ENCODE data around the gene NCBP1.

NCBP1 gene

GRCh38 chr9:97672403-97672802, 38.8 kb downstream of the NCBP1 start:
- H3K27ac ChIP-seq: no peak overlapping the region
- H3K9me3 ChIP-seq (ENCODE audit: low read depth, low read length): no peaks in the 10 kb centered on the region
- H3K4me3 ChIP-seq: no peak overlapping the region
- H3K9ac ChIP-seq (ENCODE audit: insufficient read length): no peak overlapping the region
- TF ChIP-seq EZH2 (IDR thresholded peaks at IDR 0.05) (no peak), POLR2AphosphoS5 (IDR thresholded peaks at IDR 0.05; ENCODE audit: borderline replicate concordance, low read depth, low read length) (no peak), FOXP2 (optimal IDR thresholded peaks at IDR 0.05; ENCODE audit: control extremely low read depth, extremely low read length, insufficient read depth) (no peak)
- H3K36me3 ChIP-seq (ENCODE audit: insufficient read depth, low read length): peaks cover 96% of the 10 kb centered on the region
- DNase-seq (ENCODE audit: low read depth, low spot score): no peak

GRCh38 chr9:97673922-97674321, 40.3 kb downstream of the NCBP1 start:
- H3K36me3 ChIP-seq (ENCODE audit: insufficient read depth, low read length): peaks cover 91% of the 10 kb centered on the region
- no peak for DNase-seq (ENCODE audit: low read depth, low spot score)
- no peak overlapping the region for H3K4me3 ChIP-seq
- H3K9ac ChIP-seq (ENCODE audit: insufficient read length): no peak overlapping the region
- H3K9me3 ChIP-seq (ENCODE audit: low read depth, low read length): no peaks in the 10 kb centered on the region
- no peak overlapping the region for H3K27ac ChIP-seq
- TF ChIP-seq EZH2 (IDR thresholded peaks at IDR 0.05) (no peak), FOXP2 (optimal IDR thresholded peaks at IDR 0.05; ENCODE audit: control extremely low read depth, extremely low read length, insufficient read depth) (no peak), POLR2AphosphoS5 (IDR thresholded peaks at IDR 0.05; ENCODE audit: borderline replicate concordance, low read depth, low read length) (no peak)

GRCh38 chr9:97675655-97676054, 42.0 kb downstream of the NCBP1 start:
- Histone ChIP-seq H3K36me3 (ENCODE audit: insufficient read depth, low read length) (peaks cover 77% of the 10 kb centered on the region), H3K4me3 (no peak overlapping the region)

GRCh38 chr9:97682242-97682641, 48.6 kb downstream of the NCBP1 start:
- peaks cover 51% of the 10 kb centered on the region for H3K36me3 ChIP-seq (ENCODE audit: insufficient read depth, low read length)
- TF ChIP-seq FOXP2 (optimal IDR thresholded peaks at IDR 0.05; ENCODE audit: control extremely low read depth, extremely low read length, insufficient read depth) (no peak), POLR2AphosphoS5 (IDR thresholded peaks at IDR 0.05; ENCODE audit: borderline replicate concordance, low read depth, low read length) (no peak), EZH2 (IDR thresholded peaks at IDR 0.05) (no peak)
- H3K4me3 ChIP-seq: no peak overlapping the region
- no peak overlapping the region for H3K27ac ChIP-seq
- H3K9me3 ChIP-seq (ENCODE audit: low read depth, low read length): no peaks in the 10 kb centered on the region
- DNase-seq (ENCODE audit: low read depth, low spot score): no peak
- no peak overlapping the region for H3K9ac ChIP-seq (ENCODE audit: insufficient read length)

More at GRCh38 chr9:97675655-97676054, 42.0 kb downstream of the NCBP1 start:
- Histone ChIP-seq H3K9ac (ENCODE audit: insufficient read length) (no peak overlapping the region), H3K27ac (no peak overlapping the region), H3K9me3 (ENCODE audit: low read depth, low read length) (no peaks in the 10 kb centered on the region)
- no peak for DNase-seq (ENCODE audit: low read depth, low spot score)
- no peak for TF ChIP-seq FOXP2 (optimal IDR thresholded peaks at IDR 0.05; ENCODE audit: control extremely low read depth, extremely low read length, insufficient read depth)
- TF ChIP-seq POLR2AphosphoS5 (IDR thresholded peaks at IDR 0.05; ENCODE audit: borderline replicate concordance, low read depth, low read length): no peak

GRCh38 chr9:97688654-97689053, 55.0 kb downstream of the NCBP1 start:
- DNase-seq (ENCODE audit: low read depth, low spot score): no peak
- Histone ChIP-seq H3K36me3 (ENCODE audit: insufficient read depth, low read length) (peaks cover 49% of the 10 kb centered on the region), H3K4me3 (no peak overlapping the region), H3K9me3 (ENCODE audit: low read depth, low read length) (no peaks in the 10 kb centered on the region), H3K27ac (no peak overlapping the region), H3K9ac (ENCODE audit: insufficient read length) (no peak overlapping the region)
- no peak for TF ChIP-seq FOXP2 (optimal IDR thresholded peaks at IDR 0.05; ENCODE audit: control extremely low read depth, extremely low read length, insufficient read depth)
- TF ChIP-seq POLR2AphosphoS5 (IDR thresholded peaks at IDR 0.05; ENCODE audit: borderline replicate concordance, low read depth, low read length): no peak
- no peak for TF ChIP-seq EZH2 (IDR thresholded peaks at IDR 0.05)

GRCh38 chr9:97689401-97690180, 56.0 kb downstream of the NCBP1 start:
- TF ChIP-seq FOXP2 (optimal IDR thresholded peaks at IDR 0.05; ENCODE audit: control extremely low read depth, extremely low read length, insufficient read depth) (no peak), POLR2AphosphoS5 (IDR thresholded peaks at IDR 0.05; ENCODE audit: borderline replicate concordance, low read depth, low read length) (no peak), EZH2 (IDR thresholded peaks at IDR 0.05) (no peak)
- Histone ChIP-seq H3K36me3 (ENCODE audit: insufficient read depth, low read length) (peaks cover 42% of the 10 kb centered on the region), H3K4me3 (no peak overlapping the region), H3K9me3 (ENCODE audit: low read depth, low read length) (no peaks in the 10 kb centered on the region), H3K9ac (ENCODE audit: insufficient read length) (no peak overlapping the region), H3K27ac (peak overlapping the region; percentile 44; the same call in 1 of the 2 replicates)
- no peak for DNase-seq (ENCODE audit: low read depth, low spot score)

GRCh38 chr9:97694769-97695168, 61.1 kb downstream of the NCBP1 start:
- no peak overlapping the region for H3K27ac ChIP-seq
- no peaks in the 10 kb centered on the region for H3K9me3 ChIP-seq (ENCODE audit: low read depth, low read length)
- peak overlapping the region; percentile 13; the same call in 1 of the 2 replicates for H3K4me3 ChIP-seq
- TF ChIP-seq EZH2 (IDR thresholded peaks at IDR 0.05) (no peak), POLR2AphosphoS5 (IDR thresholded peaks at IDR 0.05; ENCODE audit: borderline replicate concordance, low read depth, low read length) (no peak), FOXP2 (optimal IDR thresholded peaks at IDR 0.05; ENCODE audit: control extremely low read depth, extremely low read length, insufficient read depth) (no peak)
- no peak for DNase-seq (ENCODE audit: low read depth, low spot score)
- peaks cover 25% of the 10 kb centered on the region for H3K36me3 ChIP-seq (ENCODE audit: insufficient read depth, low read length)
- H3K9ac ChIP-seq (ENCODE audit: insufficient read length): no peak overlapping the region

GRCh38 chr9:97695390-97695789, 61.8 kb downstream of the NCBP1 start:
- no peak for DNase-seq (ENCODE audit: low read depth, low spot score)
- Histone ChIP-seq H3K36me3 (ENCODE audit: insufficient read depth, low read length) (peaks cover 21% of the 10 kb centered on the region), H3K9me3 (ENCODE audit: low read depth, low read length) (no peaks in the 10 kb centered on the region), H3K4me3 (peak overlapping the region; percentile 98), H3K27ac (no peak overlapping the region), H3K9ac (ENCODE audit: insufficient read length) (peak overlapping the region; percentile 89)
- TF ChIP-seq FOXP2 (optimal IDR thresholded peaks at IDR 0.05; ENCODE audit: control extremely low read depth, extremely low read length, insufficient read depth) (no peak), EZH2 (IDR thresholded peaks at IDR 0.05) (no peak), POLR2AphosphoS5 (IDR thresholded peaks at IDR 0.05; ENCODE audit: borderline replicate concordance, low read depth, low read length) (no peak)
